ENCODE measurements around the gene CA4.
A peak's percentile ranks its signal among the peaks of the same experiment; 100 is the strongest.
"Not testable (repeated sequence)": the region's sequence is repeated elsewhere in the genome, so short reads cannot be mapped to it uniquely, and the experiment has no call there.

Gene CA4

DNA sequence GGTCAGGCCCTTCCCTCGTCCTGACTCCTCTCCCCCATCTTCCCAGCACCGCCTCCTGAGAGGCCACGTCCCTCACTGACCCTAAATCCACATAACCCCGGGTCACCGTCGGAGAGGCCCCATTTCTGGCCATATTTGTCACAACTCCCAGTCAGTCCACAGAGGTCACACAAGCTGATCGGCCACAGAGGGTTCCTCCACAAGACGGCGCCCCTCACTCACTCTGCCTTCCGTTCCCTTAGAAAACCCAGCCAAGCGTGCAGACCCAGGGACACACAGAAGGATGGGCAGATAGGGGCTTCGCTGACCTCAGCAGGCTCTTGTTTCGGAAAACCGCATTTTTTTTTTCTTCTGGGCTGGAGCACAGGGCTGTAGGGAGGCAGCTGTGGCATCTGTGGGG, 33.6 kb upstream of the CA4 start:
- H3K27ac Mint-ChIP-seq; H3K4me1 Mint-ChIP-seq (ENCODE audit: low read depth in 2 of 2); DNase-seq; ATAC-seq (replicated peaks); H3K36me3 Mint-ChIP-seq (ENCODE audit: insufficient read depth); H3K9me3 Mint-ChIP-seq; H3K27me3 Mint-ChIP-seq; H3K4me3 Mint-ChIP-seq: not testable (repeated sequence)

DNA sequence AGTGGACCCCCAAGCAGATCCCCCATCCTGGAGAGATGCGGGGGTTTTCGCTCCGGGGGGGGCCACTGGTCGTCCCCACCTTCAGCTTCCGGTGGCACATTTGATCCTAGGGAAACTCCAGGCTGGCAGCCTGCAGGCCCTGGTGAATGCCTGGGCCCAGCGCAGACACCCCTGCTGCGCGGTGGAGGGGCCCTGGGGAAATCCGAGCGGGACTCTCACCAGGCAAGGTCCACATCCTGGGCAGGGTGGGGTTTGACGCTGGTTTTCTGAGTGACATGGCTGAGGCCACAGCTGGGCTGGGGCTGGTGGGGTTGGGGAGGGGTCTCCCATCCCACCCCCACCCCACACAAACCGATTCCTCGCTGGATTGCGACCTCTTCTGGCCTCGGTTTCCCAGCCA, 30.6 kb upstream of the CA4 start:
- H3K9me3 Mint-ChIP-seq; H3K4me3 Mint-ChIP-seq; H3K36me3 Mint-ChIP-seq (ENCODE audit: insufficient read depth); DNase-seq; H3K27me3 Mint-ChIP-seq; H3K27ac Mint-ChIP-seq; H3K4me1 Mint-ChIP-seq (ENCODE audit: low read depth in 2 of 2): not testable (repeated sequence)
- ATAC-seq (replicated peaks), result peak; percentile 74

DNA sequence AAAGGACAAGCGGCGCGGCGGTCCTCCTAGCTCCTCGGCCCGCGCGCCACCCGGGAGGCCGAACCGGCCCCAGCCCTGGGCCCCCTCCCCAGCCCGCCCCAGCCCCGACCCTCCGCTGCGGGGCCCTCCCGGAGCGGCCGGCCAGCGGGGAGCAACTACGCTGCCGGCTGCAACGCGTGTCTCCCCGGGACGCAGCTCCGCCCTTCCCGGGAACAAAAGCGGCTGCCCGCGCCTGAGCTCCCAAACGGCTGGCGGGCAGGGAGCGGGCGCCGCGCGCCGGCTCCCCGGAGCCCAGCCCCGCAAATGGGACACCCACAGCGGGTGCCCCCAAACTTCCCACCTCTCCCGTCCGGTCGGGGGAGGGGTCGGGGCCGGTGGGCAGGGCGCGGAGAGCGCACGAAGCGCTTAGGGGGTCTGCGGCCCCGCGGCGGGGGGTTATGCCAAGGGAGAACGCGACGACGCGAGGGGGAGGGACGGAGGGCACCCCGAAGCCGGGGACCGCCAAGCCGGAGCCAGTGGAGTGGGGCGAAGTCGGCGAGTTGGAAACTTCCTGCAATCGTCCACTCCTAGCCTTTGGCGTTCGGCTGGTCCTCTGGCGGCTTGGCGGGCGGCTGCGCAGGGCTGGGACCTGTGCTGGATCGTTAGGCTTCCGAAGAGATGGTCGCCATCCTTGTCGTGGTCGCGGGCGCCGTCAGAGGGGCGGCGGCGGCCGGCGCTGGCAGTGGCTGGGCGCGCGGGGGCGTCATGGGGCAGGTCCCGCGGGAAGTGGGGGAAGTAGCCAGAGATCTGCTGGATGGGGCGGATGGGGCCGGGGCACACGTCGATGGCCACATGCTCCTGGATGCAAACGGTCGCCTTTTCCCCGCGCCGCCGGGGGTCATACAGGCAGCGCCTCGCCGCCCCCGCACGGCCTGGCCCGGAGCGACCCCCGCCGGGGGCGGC, 29.7 kb upstream of the CA4 start:
- H3K36me3 Mint-ChIP-seq (ENCODE audit: insufficient read depth); H3K4me3 Mint-ChIP-seq; H3K4me1 Mint-ChIP-seq (ENCODE audit: low read depth in 2 of 2); H3K27ac Mint-ChIP-seq; H3K9me3 Mint-ChIP-seq; H3K27me3 Mint-ChIP-seq; DNase-seq: not testable (repeated sequence)
- ATAC-seq (replicated peaks), result peak; percentile 38

DNA sequence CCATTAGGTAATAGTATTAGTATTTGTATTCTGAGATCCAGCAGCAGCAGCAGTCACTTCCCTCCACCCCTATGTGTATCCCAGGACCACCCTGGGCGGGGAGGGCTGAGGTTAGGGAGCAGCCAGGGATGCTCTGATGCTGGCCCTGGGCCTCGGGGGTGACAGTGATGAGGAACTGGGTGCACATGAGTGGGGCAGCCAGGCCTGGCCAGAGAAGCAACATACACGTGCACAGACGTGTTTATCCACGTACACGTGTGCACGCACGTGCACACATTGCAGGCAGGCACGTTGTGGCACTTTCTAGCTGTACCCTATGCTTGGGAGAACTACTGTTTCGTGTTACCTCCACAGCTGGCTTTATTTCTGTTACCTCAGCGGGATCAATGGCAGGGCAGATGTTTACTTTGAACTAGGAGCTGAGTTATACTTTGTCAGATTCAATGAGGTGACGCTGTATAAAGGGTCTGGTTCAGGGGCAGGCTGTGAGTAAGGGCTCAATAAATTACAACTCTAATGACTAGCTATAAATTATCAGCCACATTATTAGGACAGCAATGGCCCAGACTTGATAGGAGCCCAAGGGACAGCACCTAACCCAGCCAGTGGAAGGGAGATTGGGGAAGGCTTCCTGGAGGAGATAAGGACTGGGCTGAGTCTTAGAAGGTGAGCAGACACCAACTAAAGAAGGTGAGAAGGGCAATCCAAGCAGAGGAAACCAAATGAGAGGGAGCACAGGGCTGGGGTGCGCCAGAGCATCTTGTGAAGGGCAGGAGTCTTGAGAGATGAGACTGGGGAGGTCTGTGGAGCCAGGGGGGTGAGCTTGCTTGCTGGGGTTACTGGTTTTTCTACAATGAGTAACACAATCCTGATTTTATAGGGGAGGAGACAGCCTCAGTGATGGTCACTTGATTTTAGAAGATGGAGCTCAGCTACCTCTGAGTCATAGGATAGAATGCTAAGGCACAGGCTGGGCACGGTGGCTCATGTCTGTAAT, 22.4 kb upstream of the CA4 start:
- no peaks in the 10 kb centered on the region for H3K36me3 Mint-ChIP-seq (ENCODE audit: insufficient read depth)
- no peak overlapping the region for H3K4me3 Mint-ChIP-seq
- no peaks in the 10 kb centered on the region for H3K4me1 Mint-ChIP-seq (ENCODE audit: low read depth in 2 of 2)
- H3K27ac Mint-ChIP-seq, result no peak overlapping the region
- H3K9me3 Mint-ChIP-seq, result no peaks in the 10 kb centered on the region
- DNase-seq, result no peak
- H3K27me3 Mint-ChIP-seq, result peaks cover 9 to 15% of the 10 kb centered on the region in 2 donors
- no peak for ATAC-seq (replicated peaks)

DNA sequence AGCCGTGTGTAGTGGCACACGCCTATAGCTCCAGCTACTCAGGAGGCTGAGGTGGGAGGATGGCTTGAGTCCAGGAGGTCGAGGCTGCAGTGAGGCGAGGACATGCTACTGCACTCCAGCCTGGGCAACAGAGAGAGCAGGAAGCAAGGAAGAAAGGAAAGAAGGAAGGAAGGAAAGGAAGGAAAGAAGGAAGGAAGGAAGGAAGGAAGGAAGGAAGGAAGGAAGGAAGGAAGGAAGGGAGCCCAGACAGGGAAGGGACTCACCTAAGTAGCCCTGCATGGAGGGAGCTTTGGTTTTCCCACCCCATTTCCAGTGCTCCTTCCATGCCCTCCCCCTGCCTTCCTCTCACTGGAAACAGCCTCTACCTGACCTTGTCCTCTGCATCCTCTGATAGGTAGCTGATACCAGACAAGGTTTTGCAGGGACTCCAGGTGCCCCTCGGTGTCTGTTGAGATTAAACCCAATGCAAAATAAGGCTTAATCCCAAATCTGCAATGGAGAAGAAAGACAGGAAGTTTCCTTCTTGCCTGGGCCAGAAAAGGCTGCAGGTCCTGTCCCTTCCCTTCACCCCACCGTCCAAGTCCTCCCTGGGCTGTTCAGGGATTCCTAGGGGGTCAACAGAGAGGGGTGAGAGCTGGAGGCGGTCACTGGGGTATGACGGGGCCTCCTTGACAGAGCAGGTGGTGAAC, 21.5 kb upstream of the CA4 start:
- H3K36me3 Mint-ChIP-seq (ENCODE audit: insufficient read depth), result no peaks in the 10 kb centered on the region
- H3K9me3 Mint-ChIP-seq, result no peaks in the 10 kb centered on the region
- no peak for ATAC-seq (replicated peaks)
- H3K4me3 Mint-ChIP-seq, result no peak overlapping the region
- DNase-seq, result no peak
- peaks cover 3 to 4% of the 10 kb centered on the region in 2 donors for H3K4me1 Mint-ChIP-seq (ENCODE audit: low read depth in 2 of 2)
- peaks cover 12 to 20% of the 10 kb centered on the region in 2 donors for H3K27me3 Mint-ChIP-seq
- no peak overlapping the region for H3K27ac Mint-ChIP-seq

DNA sequence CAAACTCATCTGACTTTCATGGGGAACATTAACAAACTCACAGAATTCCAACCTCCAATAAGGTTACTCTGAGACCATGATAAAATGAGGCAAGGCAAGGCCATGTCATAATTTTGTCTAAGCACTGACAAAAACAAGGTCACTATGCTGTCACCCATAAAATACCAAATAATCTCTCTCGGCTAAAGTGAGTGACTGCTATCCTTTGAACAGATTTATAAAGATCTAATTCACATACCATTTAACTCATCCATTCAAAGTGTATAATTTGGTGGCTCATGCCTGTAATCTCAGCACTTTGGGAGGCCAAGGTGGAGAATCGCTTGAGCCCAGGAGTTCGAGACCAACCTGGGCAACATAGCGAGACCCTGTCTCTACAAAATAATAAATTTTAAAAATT, 20.6 kb upstream of the CA4 start:
- no peaks in the 10 kb centered on the region for H3K36me3 Mint-ChIP-seq (ENCODE audit: insufficient read depth)

DNA sequence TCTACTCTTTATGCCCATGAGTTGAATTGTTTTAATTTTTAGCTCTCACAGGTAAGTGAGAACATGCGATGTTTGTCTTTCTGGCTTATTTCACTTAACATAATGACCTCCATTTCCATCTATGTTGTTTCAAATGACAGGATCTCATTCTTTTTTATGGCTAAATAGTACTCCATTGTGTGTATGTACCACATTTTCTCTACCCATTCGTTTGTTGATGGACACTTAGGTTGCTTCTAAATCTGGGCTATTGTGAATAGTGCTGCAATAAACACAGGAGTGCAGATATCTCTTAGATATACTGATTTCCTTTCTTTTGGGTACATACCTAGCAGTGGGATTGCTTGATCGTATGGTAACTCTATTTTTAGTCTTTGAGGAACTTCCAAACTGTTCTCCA, 19.3 kb upstream of the CA4 start:
- Mint-ChIP-seq H3K27ac (no peak overlapping the region), H3K27me3 (peaks cover 19 to 27% of the 10 kb centered on the region in 2 donors), H3K9me3 (no peaks in the 10 kb centered on the region), H3K36me3 (ENCODE audit: insufficient read depth) (no peaks in the 10 kb centered on the region), H3K4me3 (no peak overlapping the region), H3K4me1 (ENCODE audit: low read depth in 2 of 2) (peaks cover 21% of the 10 kb centered on the region in 2 donors)
- no peak for DNase-seq
- no peak for ATAC-seq (replicated peaks)

More for the DNA sequence above, 20.6 kb upstream of the CA4 start:
- H3K9me3 Mint-ChIP-seq, result no peaks in the 10 kb centered on the region
- H3K27ac Mint-ChIP-seq, result no peak overlapping the region
- H3K27me3 Mint-ChIP-seq, result peaks cover 14 to 23% of the 10 kb centered on the region in 2 donors
- no peak for ATAC-seq (replicated peaks)
- H3K4me1 Mint-ChIP-seq (ENCODE audit: low read depth in 2 of 2), result peaks cover 8% of the 10 kb centered on the region in 2 donors
- no peak for DNase-seq
- H3K4me3 Mint-ChIP-seq, result no peak overlapping the region

DNA sequence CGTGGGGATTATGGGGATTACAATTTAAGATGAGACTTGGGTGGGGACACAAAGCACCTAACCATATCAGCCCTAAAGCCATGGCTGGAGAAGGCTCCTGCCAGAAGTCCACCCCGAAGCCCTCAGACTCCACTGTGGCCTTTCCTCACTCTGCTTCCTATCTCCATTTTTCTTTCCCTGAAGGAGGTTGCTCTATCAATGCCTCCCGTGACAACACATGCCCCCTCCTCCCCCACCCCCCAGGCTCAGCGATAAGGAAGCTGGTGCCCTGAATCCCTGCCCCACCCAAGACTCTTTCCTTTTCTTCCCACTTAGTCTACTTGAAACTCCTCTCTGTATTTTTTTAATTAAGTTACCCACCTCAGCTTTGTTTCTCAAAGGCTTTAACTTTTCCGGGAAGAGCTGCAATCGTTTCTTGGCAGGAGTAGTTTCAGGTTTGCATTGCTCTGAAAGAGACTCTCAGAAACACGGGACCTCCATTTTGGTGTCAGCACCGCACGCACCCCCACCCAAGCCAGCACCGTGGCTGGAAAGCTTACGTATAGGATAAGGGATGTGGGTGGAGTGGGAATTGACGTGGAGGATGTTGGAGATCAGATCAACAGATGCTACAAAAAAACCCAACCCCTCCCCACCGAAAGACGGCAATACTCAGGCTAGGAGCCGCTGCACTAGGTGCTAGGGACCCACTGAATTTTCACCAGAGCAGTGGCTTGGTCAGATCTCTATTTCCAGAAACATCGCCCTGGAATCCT, 15.2 kb upstream of the CA4 start:
- DNase-seq (no peak), ATAC-seq (replicated peaks) (peak; percentile 31)
- peak overlapping the region; percentile 33 to 66 for H3K27ac Mint-ChIP-seq
- H3K36me3 Mint-ChIP-seq (ENCODE audit: insufficient read depth), result no peaks in the 10 kb centered on the region
- peaks cover 27 to 52% of the 10 kb centered on the region in 2 donors for H3K27me3 Mint-ChIP-seq
- H3K9me3 Mint-ChIP-seq, result no peaks in the 10 kb centered on the region
- H3K4me3 Mint-ChIP-seq, result peak overlapping the region; percentile 91 to 95
- H3K4me1 Mint-ChIP-seq (ENCODE audit: low read depth in 2 of 2), result peaks cover 25 to 28% of the 10 kb centered on the region in 2 donors

DNA sequence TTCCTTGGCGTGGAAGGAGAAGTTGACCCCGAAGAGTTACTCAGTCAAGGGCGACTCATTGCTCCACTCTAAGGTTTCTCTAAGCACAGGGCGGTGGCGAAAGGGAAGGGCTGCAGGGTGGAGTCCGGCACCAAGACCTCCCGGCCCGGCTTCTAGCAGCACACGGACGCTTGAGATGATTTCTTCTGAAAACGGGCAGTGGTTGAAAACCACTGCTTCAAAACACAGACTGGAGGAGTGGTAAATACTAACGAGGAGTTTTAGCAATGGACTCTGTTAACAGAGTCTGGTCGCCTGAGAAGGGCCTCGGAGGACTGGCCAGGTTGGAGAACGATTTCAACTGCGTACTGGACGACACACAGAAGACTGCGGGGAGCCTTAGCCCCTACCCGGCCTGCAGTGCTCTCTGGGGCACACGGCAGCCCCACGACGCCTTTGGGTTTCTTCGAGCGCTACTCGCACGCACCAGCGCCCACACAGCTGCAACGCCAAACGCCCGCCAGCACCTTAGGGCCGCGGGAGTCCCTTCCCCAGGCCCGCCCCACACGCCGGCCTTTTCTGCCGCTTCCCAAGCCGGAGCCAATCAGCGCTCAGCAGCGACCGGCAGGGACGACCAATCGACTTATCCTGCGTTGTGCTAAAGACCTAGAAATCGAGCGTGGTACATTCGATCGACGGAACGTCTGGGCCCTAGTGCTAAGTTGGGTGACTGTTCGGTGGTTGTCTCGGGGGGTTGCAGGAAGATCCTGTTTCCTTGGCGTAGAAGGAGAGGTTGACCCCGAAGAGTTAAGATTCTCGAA, 14.4 kb upstream of the CA4 start:
- H3K4me1 Mint-ChIP-seq (ENCODE audit: low read depth in 2 of 2), result peaks cover 25 to 33% of the 10 kb centered on the region in 2 donors
- H3K27ac Mint-ChIP-seq, result peak overlapping the region; percentile 33 to 66
- H3K27me3 Mint-ChIP-seq, result peaks cover 34 to 60% of the 10 kb centered on the region in 2 donors
- peak; percentile 91 for ATAC-seq (replicated peaks)
- no peaks in the 10 kb centered on the region for H3K9me3 Mint-ChIP-seq
- peak overlapping the region; percentile 91 to 95 for H3K4me3 Mint-ChIP-seq
- peak; percentile 52 to 59 (median 57) for DNase-seq
- H3K36me3 Mint-ChIP-seq (ENCODE audit: insufficient read depth), result peaks cover 5% of the 10 kb centered on the region

DNA sequence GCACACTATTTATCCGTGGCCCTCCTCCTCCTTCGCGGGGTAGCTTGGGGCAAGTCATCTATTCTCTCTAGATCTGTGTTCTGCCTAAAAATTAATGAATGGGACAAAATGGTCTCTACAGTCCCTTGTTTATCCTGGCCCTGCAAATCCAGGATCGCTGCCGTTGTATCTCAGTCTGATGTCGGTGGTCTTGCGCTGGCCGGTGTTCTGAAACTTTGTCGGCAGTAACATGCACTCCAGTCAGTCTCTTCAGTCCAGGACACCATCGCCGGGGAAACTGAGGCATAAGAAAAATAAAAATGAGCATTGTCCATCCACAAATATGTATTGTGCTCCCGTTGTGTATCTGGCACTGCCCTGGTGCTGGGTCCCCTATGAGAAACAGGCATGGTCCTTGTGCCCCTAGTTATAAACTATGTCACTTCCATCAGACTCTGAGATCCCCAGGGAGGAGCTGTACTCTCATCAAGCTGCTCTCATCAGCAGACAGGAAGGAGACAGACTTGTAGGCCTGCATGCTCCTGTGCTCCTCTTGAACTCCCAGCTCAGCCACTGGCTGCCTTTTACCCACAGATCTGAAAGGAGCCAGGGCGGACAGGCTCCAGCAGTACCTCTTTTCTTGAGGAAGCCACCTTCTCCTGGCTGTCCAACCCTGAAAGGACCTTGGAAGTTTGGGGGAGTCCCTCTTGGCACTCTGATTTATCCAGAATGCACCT, 13.7 kb upstream of the CA4 start:
- Mint-ChIP-seq H3K9me3 (no peaks in the 10 kb centered on the region), H3K4me3 (peak overlapping the region; percentile 91 to 95), H3K27me3 (peaks cover 42 to 68% of the 10 kb centered on the region in 2 donors), H3K36me3 (ENCODE audit: insufficient read depth) (peaks cover 5% of the 10 kb centered on the region), H3K4me1 (ENCODE audit: low read depth in 2 of 2) (peaks cover 29 to 35% of the 10 kb centered on the region in 2 donors), H3K27ac (no peak overlapping the region)
- no peak for DNase-seq
- ATAC-seq (replicated peaks), result no peak

DNA sequence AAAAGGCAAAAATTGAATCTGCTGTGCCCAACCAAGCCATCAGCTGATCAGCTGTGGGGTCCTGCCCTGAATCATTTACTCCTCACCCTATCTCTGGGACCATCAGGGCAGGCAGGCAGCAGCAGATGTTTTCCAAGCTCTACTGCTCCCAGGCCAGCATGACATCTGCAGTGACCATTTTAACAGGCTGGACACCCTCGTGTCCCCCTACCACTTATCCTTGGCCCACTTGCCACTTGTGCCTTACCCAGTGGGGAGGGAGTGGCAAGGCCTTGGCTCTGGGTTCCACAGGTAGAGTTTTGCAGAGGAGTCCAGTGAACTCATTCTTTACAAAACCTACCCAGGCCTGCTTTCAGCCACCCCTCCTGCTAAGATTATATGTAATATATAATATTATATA, 12.0 kb upstream of the CA4 start:
- H3K4me1 Mint-ChIP-seq (ENCODE audit: low read depth in 2 of 2), result peaks cover 37 to 41% of the 10 kb centered on the region in 2 donors
- DNase-seq, result no peak
- peaks cover 8% of the 10 kb centered on the region for H3K36me3 Mint-ChIP-seq (ENCODE audit: insufficient read depth)
- H3K9me3 Mint-ChIP-seq, result no peaks in the 10 kb centered on the region
- H3K4me3 Mint-ChIP-seq, result no peak overlapping the region
- ATAC-seq (replicated peaks), result no peak
- peaks cover 58 to 84% of the 10 kb centered on the region in 2 donors for H3K27me3 Mint-ChIP-seq
- no peak overlapping the region for H3K27ac Mint-ChIP-seq
